Prostate gland (tissue), 2 donors: ENCODE results near the gene COL4A1.

Experiments used
- POLR2A ChIP-seq: fragments of 450-650 bp; IDR thresholded peaks from one replicate; pipeline ENCODE4 v1.6.1; 2016; ENCODE audit warnings: antibody characterized with exemption, mild to moderate bottlenecking
- TF ChIP-seq, protein P1 (sequence below), 4 experiments: fragments of 200-600 bp in 2 of 4; fragments of 450-650 bp in 2 of 4; sonication (generic) in 2 of 4; IDR thresholded peaks; 1 replicate in 3 of 4; 2 replicates in 1 of 4; pipeline ENCODE4 v1.5.1; 2016 to 2019; ENCODE audit warnings: antibody characterized with exemption in 4 of 4, mild to moderate bottlenecking in 2 of 4, moderate library complexity in 2 of 4

DNA sequence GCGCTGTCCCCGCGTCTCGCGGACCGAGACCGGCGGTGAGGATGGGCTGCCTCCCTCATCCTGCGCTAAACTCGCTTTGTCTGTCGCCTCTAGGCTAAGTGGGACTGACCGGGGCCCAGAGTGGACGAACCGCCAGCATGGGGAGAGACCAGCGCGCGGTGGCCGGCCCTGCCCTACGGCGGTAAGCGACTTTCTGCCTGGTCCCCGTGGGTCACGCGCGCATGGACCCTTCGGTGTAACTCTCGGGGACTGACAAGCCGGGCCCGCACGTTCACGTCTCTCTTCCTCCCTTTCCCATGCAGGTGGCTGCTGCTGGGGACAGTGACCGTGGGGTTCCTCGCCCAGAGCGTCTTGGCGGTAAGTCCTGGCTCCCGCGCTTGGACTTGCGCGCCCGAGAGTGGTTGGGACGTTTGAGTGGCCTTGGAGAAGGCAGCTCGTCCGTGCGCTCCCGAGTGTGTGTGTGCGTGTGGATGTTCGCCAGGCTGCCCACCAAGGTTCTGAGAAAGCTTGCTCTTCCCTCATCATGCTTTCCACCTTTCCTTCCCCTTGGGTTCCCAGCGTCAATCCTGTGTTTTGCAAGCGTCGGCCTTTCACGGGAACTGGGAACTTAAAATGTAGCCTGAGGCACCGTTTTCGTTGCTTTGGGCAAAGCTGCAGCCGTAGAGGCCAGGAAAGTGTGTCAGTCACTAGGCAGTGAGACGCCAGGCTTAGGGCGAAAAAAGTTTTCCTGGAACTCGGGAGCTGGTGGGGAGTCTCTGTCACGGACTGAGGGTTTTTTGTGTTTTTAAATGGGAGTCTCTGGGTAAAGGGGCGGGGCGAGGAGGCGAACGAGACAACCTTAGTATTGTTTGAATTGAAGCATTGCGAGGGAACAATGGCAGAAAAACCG is 1.1 kb upstream of the COL4A1 start:
- TF ChIP-seq, protein P1, sequence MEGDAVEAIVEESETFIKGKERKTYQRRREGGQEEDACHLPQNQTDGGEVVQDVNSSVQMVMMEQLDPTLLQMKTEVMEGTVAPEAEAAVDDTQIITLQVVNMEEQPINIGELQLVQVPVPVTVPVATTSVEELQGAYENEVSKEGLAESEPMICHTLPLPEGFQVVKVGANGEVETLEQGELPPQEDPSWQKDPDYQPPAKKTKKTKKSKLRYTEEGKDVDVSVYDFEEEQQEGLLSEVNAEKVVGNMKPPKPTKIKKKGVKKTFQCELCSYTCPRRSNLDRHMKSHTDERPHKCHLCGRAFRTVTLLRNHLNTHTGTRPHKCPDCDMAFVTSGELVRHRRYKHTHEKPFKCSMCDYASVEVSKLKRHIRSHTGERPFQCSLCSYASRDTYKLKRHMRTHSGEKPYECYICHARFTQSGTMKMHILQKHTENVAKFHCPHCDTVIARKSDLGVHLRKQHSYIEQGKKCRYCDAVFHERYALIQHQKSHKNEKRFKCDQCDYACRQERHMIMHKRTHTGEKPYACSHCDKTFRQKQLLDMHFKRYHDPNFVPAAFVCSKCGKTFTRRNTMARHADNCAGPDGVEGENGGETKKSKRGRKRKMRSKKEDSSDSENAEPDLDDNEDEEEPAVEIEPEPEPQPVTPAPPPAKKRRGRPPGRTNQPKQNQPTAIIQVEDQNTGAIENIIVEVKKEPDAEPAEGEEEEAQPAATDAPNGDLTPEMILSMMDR (IDR thresholded peaks at IDR 0.05): no peak
- no peak for TF ChIP-seq POLR2A
